GM12878 (cell line): ENCODE results near the gene ERV3-1. TPM values are rescaled to one million over a fixed set of nuclear protein-coding genes. Genes with fewer than 3 reads are reported as not detected.
A peak's percentile ranks its signal among the peaks of the same experiment; 100 is the strongest.

ENCODE experiments used
- ATAC-seq: fragments of 200-7000 bp; cut with Tn5 transposase; 3 replicates; pipeline ENCODE4 v1.9.1; 2020; ENCODE audit warnings: mild to moderate bottlenecking, moderate library complexity
- BruUV-seq: library from RNA; stranded (reverse); fragments of 400-500 nt; replicated peaks from 2 replicates; lab custom pipeline; 2021; lab: Mats Ljungman, UMichigan
- CTCF ChIA-PET: fragments of 300-600 bp; sonication (Branson Sonifier 250); formaldehyde crosslinking; extraction: SDS; loops from one replicate; lab custom pipeline; 2021; ENCODE audit warnings: inconsistent platforms; lab: Yijun Ruan, JAX
- POLR2A ChIA-PET: fragments of 350-600 bp; formaldehyde crosslinking; extraction: SDS; loops from one replicate; lab custom pipeline; 2021; ENCODE audit warnings: inconsistent platforms; lab: Charles Lee
- RAD21 ChIA-PET: fragments of 300-600 bp; sonication (Branson Sonifier 250); formaldehyde crosslinking; loops from one replicate; lab custom pipeline; 2023; ENCODE audit warnings: antibody characterized with exemption; ENCODE audit not compliant: unreplicated experiment; lab: Charles Lee
- SMC1A ChIA-PET: fragments of 300-600 bp; sonication (Branson Sonifier 250); formaldehyde crosslinking; loops from one replicate; lab custom pipeline; 2023; ENCODE audit not compliant: unreplicated experiment, uncharacterized antibody; lab: Charles Lee
- DNase-seq: peaks from one replicate; pipeline ENCODE4 v3.0.0-alpha.2; 2011; ENCODE audit warnings: low read depth, low spot score
- FAIRE-seq: peaks from 3 replicates; lab custom pipeline; 2011; peaks lifted over from hg19 to GRCh38; lab: Jason Lieb, UNC
- H2AFZ ChIP-seq: 2 replicates; pipeline ENCODE4 v1.6.0; 2011; ENCODE audit warnings: low read depth, low read length, control low read depth; ENCODE audit not compliant: control insufficient read depth
- H3K27ac ChIP-seq: 2 replicates; pipeline ENCODE4 v1.5.1; 2011; ENCODE audit warnings: control low read depth; ENCODE audit not compliant: control insufficient read depth, insufficient read depth
- H3K27me3 ChIP-seq, 2 experiments: replicated peaks in 1 of 2; 2 replicates each; pipeline versions ENCODE4 v1.6.0 to v1.6.1; 2011; ENCODE audit warnings: low read length in 1 of 2; ENCODE audit not compliant: control insufficient read depth in 2 of 2, insufficient read depth in 2 of 2
- H3K36me3 ChIP-seq, 2 experiments: 2 replicates each; pipeline ENCODE4 v1.5.1; 2011; ENCODE audit warnings: low read length in 1 of 2; ENCODE audit not compliant: control insufficient read depth in 2 of 2, insufficient read depth in 2 of 2
- H3K4me1 ChIP-seq: 2 replicates; pipeline ENCODE4 v1.6.1; 2011; ENCODE audit warnings: mild to moderate bottlenecking, low read length, moderate library complexity, mixed read lengths; ENCODE audit not compliant: control insufficient read depth, insufficient read depth
- H3K4me2 ChIP-seq: 2 replicates; pipeline ENCODE4 v1.6.0; 2011; ENCODE audit warnings: control low read depth; ENCODE audit not compliant: control insufficient read depth, insufficient read depth
- H3K4me3 ChIP-seq: fragments of 200-600 bp; sonication (generic); 2 replicates; pipeline ENCODE4 v1.5.1; 2016
- H3K79me2 ChIP-seq: 2 replicates; pipeline ENCODE4 v1.6.0; 2011; ENCODE audit warnings: low read length; ENCODE audit not compliant: control insufficient read depth, insufficient read depth
- H3K9ac ChIP-seq: 2 replicates; pipeline ENCODE4 v1.8.0; 2011; ENCODE audit warnings: low read length, control low read depth, mixed read lengths; ENCODE audit not compliant: control insufficient read depth, insufficient read depth
- H3K9me3 ChIP-seq: replicated peaks from 3 replicates; pipeline ENCODE4 v1.5.1; 2011; ENCODE audit warnings: mild to moderate bottlenecking, low read length; ENCODE audit not compliant: control insufficient read depth, insufficient read depth
- H4K20me1 ChIP-seq: 2 replicates; pipeline ENCODE4 v1.6.0; 2011; ENCODE audit not compliant: control insufficient read depth, insufficient read depth
- CBFB ChIP-seq: IDR thresholded peaks from 2 replicates; pipeline ENCODE4 v1.6.1; 2016; ENCODE audit warnings: antibody characterized with exemption, low read depth
- EP300 ChIP-seq, 2 experiments: fragments of 150-350 bp in 1 of 2; IDR thresholded peaks; 2 replicates each; pipeline ENCODE4 v1.6.1; 2011 to 2012; ENCODE audit warnings: low read depth in 2 of 2, low read length in 2 of 2, borderline replicate concordance in 1 of 2, improper control_type of control experiment in 1 of 2, inconsistent platforms in 1 of 2; ENCODE audit not compliant: control insufficient read depth in 1 of 2
- ESRRA ChIP-seq: IDR thresholded peaks from 2 replicates; pipeline ENCODE4 v1.6.1; 2012; ENCODE audit warnings: mild to moderate bottlenecking, low read length, improper control_type of control experiment
- GABPA ChIP-seq: IDR thresholded peaks from 2 replicates; pipeline ENCODE4 v1.6.1; 2014; ENCODE audit warnings: antibody characterized with exemption, low read depth, mild to moderate bottlenecking, inconsistent platforms
- KLF5 ChIP-seq: fragments of 450-650 bp; IDR thresholded peaks from 2 replicates; pipeline ENCODE4 v1.6.1; 2014; ENCODE audit warnings: mild to moderate bottlenecking; ENCODE audit not compliant: partially characterized antibody
- NFIC ChIP-seq: IDR thresholded peaks from 2 replicates; pipeline ENCODE4 v1.6.1; 2012; ENCODE audit warnings: low read depth, mild to moderate bottlenecking, inconsistent platforms, low read length, moderate library complexity
- NRF1 ChIP-seq: conservative IDR thresholded peaks from 2 replicates; pipeline ENCODE4 v1.6.1; 2011; ENCODE audit warnings: mild to moderate bottlenecking, low read depth, low read length, improper control_type of control experiment
- RAD51 ChIP-seq: fragments of 450-650 bp; IDR thresholded peaks from 2 replicates; pipeline ENCODE4 v1.6.1; 2016; ENCODE audit warnings: moderate library complexity, mild to moderate bottlenecking, inconsistent platforms
- RFX5 ChIP-seq: IDR thresholded peaks from 2 replicates; pipeline ENCODE4 v1.6.1; 2011; ENCODE audit warnings: low read depth, low read length, improper control_type of control experiment
- SIX5 ChIP-seq: IDR thresholded peaks from 2 replicates; pipeline ENCODE4 v1.6.1; 2011; ENCODE audit warnings: mild to moderate bottlenecking, low read depth, low read length, moderate library complexity; ENCODE audit not compliant: severe bottlenecking
- WGBS: methylation state at CpG from one replicate; pipeline ENCODE4 v1.1.6; 2016; ENCODE audit warnings: low lambda C conversion rate; ENCODE audit not compliant: insufficient replicate concordance, insufficient coverage; ENCODE audit errors: missing lambda C conversion rate; 5-methylcytosine and 5-hydroxymethylcytosine counted together
- in situ Hi-C: fragments of 300-500 bp; cut with MboI; formaldehyde crosslinking; loops from 9 replicates; pipeline ENCODE4 v1.14.3; 2018; ENCODE audit warnings: mixed read lengths
- intact Hi-C: fragments of 100-400 bp; cut with micrococcal nuclease; formaldehyde crosslinking; loops from one replicate; pipeline ENCODE4 v1.14.2; 2022; ENCODE audit not compliant: unreplicated experiment
- polyA plus RNA-seq, 11 experiments: library from polyadenylated mRNA; depleted of rRNA in 4 of 11; unstranded in 6 of 11; stranded (reverse) in 5 of 11; fragments of >200 nt; fragmentation: Nextera tagmentation in 4 of 11; fragmentation: Illumina TruSeq in 1 of 11; extraction: Ambion mirVana in 4 of 11; extraction: Trizol in 1 of 11; gene quantifications; 1 replicate in 1 of 11; 2 replicates in 10 of 11; pipeline versions ENCODE4 v1.2.1 to v1.2.3, GENCODE V29; 2011 to 2016; ENCODE audit warnings: inconsistent platforms in 2 of 11, missing spikeins in 2 of 11, low read depth in 1 of 11
- total RNA-seq, 4 experiments: library from RNA; depleted of rRNA in 3 of 4; stranded (reverse); fragments of >200 nt in 3 of 4; fragmentation: Illumina TruSeq in 1 of 4; extraction: Trizol in 1 of 4; gene quantifications; 2 replicates each; pipeline versions ENCODE4 v1.2.1 to v1.2.3, GENCODE V29; 2013 to 2021

The ERV3-1 gene
- total and polyA plus RNA-seq, 10 of the 15 experiments (the other 5 are each of a cell fraction or from before 2014, with no cell fraction given): 9.4 to 23.4 (median 15.1) TPM

- no peak for TF ChIP-seq RFX5
- no peak for TF ChIP-seq SIX5
- TF ChIP-seq KLF5: no peak
- no peak for TF ChIP-seq NRF1
- ChIA-PET CTCF (no interaction called here), RAD21 (no interaction called here), POLR2A (interaction anchor here (0.6 kb wide), 1 partner anchor 333 kb away, joined by 4 read pairs; no protein-coding TSS in a partner anchor), SMC1A (interaction anchor here (0.7 kb wide), 1 partner anchor 16 kb away, joined by 3 read pairs; no protein-coding TSS in a partner anchor)
- Histone ChIP-seq H3K36me3 (peaks cover 0 to 3% of the 10 kb centered on the region in 2 experiments; a peak in 2 of 4 replicates), H3K27me3 (no peaks in the 10 kb centered on the region), H3K27ac (no peak overlapping the region), H4K20me1 (no peaks in the 10 kb centered on the region), H3K4me2 (peak overlapping the region; percentile 36; the same call in 1 of the 2 replicates), H3K9ac (no peak overlapping the region), H3K4me3 (peak overlapping the region; percentile 94; the same call in 1 of the 2 replicates), H3K79me2 (peaks cover 25% of the 10 kb centered on the region), H2AFZ (no peak overlapping the region), H3K9me3 (peaks cover 24% of the 10 kb centered on the region), H3K4me1 (no peaks in the 10 kb centered on the region)
- 18% methylated on average over 1 of the region's 1 CpG for WGBS
- in situ Hi-C loops: no loop called here
- intact Hi-C loops: loop anchor here (5.0 to 10.0 kb wide), 3 partner anchors 33 to 340 kb away; partner anchors contain the start of genes ZNF107 and ZNF138
- no peak for FAIRE-seq
- ATAC-seq: no peak
- no TSS peak for BruUV-seq
- DNase-seq: no peak
Measured at GRCh38 chr7:65004575-65004974, 1.9 kb downstream of the ERV3-1 start.

- Histone ChIP-seq H3K27me3 (no peaks in the 10 kb centered on the region), H3K27ac (no peak overlapping the region)
- CTCF ChIA-PET: interaction anchor here (0.7 kb wide), 1 partner anchor 52 kb away, joined by 3 read pairs; no protein-coding TSS in a partner anchor
- WGBS: 100% methylated on average over 2 of the region's 2 CpGs
- TF ChIP-seq EP300 (IDR thresholded peaks at IDR 0.05; ENCODE audit: borderline replicate concordance in 1 of 2, control insufficient read depth in 1 of 2, low read depth in 2 of 2, low read length in 2 of 2): no peak
- TF ChIP-seq NFIC: no peak
- TF ChIP-seq ESRRA: no peak
- no peak for TF ChIP-seq RAD51
- TF ChIP-seq CBFB: no peak
- TF ChIP-seq GABPA: no peak
- TF ChIP-seq, all 136 proteins: peak for 0
- no peaks in the 10 kb centered on the region for H4K20me1 ChIP-seq
- DNase-seq (no peak), ATAC-seq (no peak), FAIRE-seq (no peak)
- ChIA-PET RAD21 (no interaction called here), POLR2A (no interaction called here), SMC1A (interaction anchor here (0.8 to 1.4 kb wide), 2 partner anchors 53 to 301 kb away, joined by 3 to 4 read pairs; no protein-coding TSS in a partner anchor)
- H3K79me2 ChIP-seq: peaks cover 25% of the 10 kb centered on the region
- peaks cover 0 to 3% of the 10 kb centered on the region in 2 experiments; a peak in 2 of 4 replicates for H3K36me3 ChIP-seq
- no peaks in the 10 kb centered on the region for H3K4me1 ChIP-seq
- BruUV-seq: no TSS peak
- no peak overlapping the region for H3K4me2 ChIP-seq
- in situ Hi-C loops: no loop called here
- no peak overlapping the region for H2AFZ ChIP-seq
- H3K9ac ChIP-seq: no peak overlapping the region
- peaks cover 36% of the 10 kb centered on the region for H3K9me3 ChIP-seq
- H3K4me3 ChIP-seq: no peak overlapping the region
- intact Hi-C loops: loop anchor here (5.0 to 10.0 kb wide), 3 partner anchors 34 to 338 kb away; partner anchors contain the start of genes ZNF107 and ZNF138
Measured at GRCh38 chr7:65002972-65003585, 3.4 kb downstream of the ERV3-1 start.
